Lung (tissue), 12 donors: Measurements from ENCODE around the gene PRPF40B. TPM values are rescaled to one million over a fixed set of nuclear protein-coding genes. Genes with fewer than 3 reads are reported as not detected.

Experiments
- ATAC-seq: fragments of 200-7000 bp; cut with Tn5 transposase; one replicate; pipeline ENCODE4 v1.9.1; 2020; ENCODE audit warnings: moderate number of reproducible peaks; ENCODE audit not compliant: insufficient read depth, low FRiP score
- DNase-seq, 3 donors: peaks; one replicate each; pipeline ENCODE4 v3.0.0-alpha.2; 2013 to 2017
- H3K27ac ChIP-seq, 2 donors: one replicate each; pipeline ENCODE4 v1.5.1; 2013; ENCODE audit warnings: mild to moderate bottlenecking in 2 of 2, moderate library complexity in 2 of 2, control low read depth in 1 of 2, inconsistent platforms in 1 of 2, low read depth in 1 of 2, low read length in 1 of 2
- H3K27me3 ChIP-seq, 3 donors: one replicate each; pipeline ENCODE4 v1.5.1; 2013; ENCODE audit warnings: low read length in 2 of 3; ENCODE audit not compliant: control insufficient read depth in 3 of 3, insufficient read depth in 3 of 3
- H3K36me3 ChIP-seq, 4 donors: one replicate each; pipeline ENCODE4 v1.5.1; 2013; ENCODE audit warnings: low read length in 4 of 4, mild to moderate bottlenecking in 1 of 4, moderate library complexity in 1 of 4; ENCODE audit not compliant: control insufficient read depth in 4 of 4, insufficient read depth in 4 of 4
- H3K4me1 ChIP-seq, 5 donors: one replicate each; pipeline ENCODE4 v1.5.1; 2013; ENCODE audit warnings: low read length in 5 of 5, mild to moderate bottlenecking in 2 of 5, moderate library complexity in 1 of 5; ENCODE audit not compliant: control insufficient read depth in 5 of 5, insufficient read depth in 5 of 5
- H3K4me3 ChIP-seq: one replicate; pipeline ENCODE4 v1.5.1; 2013; ENCODE audit warnings: mild to moderate bottlenecking, control low read depth, moderate library complexity
- H3K9ac ChIP-seq, 2 donors: one replicate each; pipeline ENCODE4 v1.5.1; 2013; ENCODE audit warnings: low read length in 2 of 2, control low read depth in 1 of 2; ENCODE audit not compliant: insufficient read depth in 1 of 2
- H3K9me3 ChIP-seq, 4 donors: one replicate each; pipeline ENCODE4 v1.5.1; 2013; ENCODE audit warnings: low read length in 3 of 4, mild to moderate bottlenecking in 1 of 4, moderate library complexity in 1 of 4; ENCODE audit not compliant: control insufficient read depth in 4 of 4, insufficient read depth in 3 of 4
- CTCF ChIP-seq: IDR thresholded peaks from 2 replicates; pipeline ENCODE4 v1.5.1; 2012; ENCODE audit warnings: mild to moderate bottlenecking; ENCODE audit errors: control extremely low read depth, extremely low read depth
- WGBS, 2 donors: extraction: QIAGEN DNeasy Blood & Tissue Kit; methylation state at CpG; one replicate each; pipeline ENCODE4 v1.1.7; 2013; 5-methylcytosine and 5-hydroxymethylcytosine counted together
- polyA plus RNA-seq, 2 donors: library from polyadenylated mRNA; stranded (reverse); fragments of 200-250 nt; gene quantifications; one replicate each; pipeline ENCODE4 v1.2.1, GENCODE V29; 2013
- total RNA-seq, 2 donors: library from RNA; depleted of rRNA in 1 of 2; stranded (reverse); fragments of >200 nt in 1 of 2; gene quantifications; one replicate each; pipeline ENCODE4 v1.2.1, GENCODE V29; 2014 to 2021
- donor health status: control.
- donor health status: control.
- donor health status: Bipolar disorder and iron deficiency.
- donor health status: healthy.
- donor health status: DM: yes; HTN: yes; CAD: no.

PRPF40B gene
- total and polyA plus RNA-seq, 4 donors = 10.0 to 20.0 (median 17.1) TPM

- TF ChIP-seq CTCF = no peak
- H3K9me3 ChIP-seq = no peaks in the 10 kb centered on the region
- peak overlapping the region; percentile 79 to 87 for H3K27ac ChIP-seq
- peaks cover 34 to 56% (median 41%) of the 10 kb centered on the region in 5 donors for H3K4me1 ChIP-seq
- H3K4me3 ChIP-seq = no peak overlapping the region
- no peaks in the 10 kb centered on the region for H3K27me3 ChIP-seq
- no peak for ATAC-seq
- WGBS, 2 donors = 34 to 43% methylated on average over 5 of the region's 5 CpGs
- H3K9ac ChIP-seq = peak overlapping the region; percentile 53 to 63
- DNase-seq = peak in 2 of 3 donors; percentile 26 to 56
- peaks cover 0 to 2% (median 0%) of the 10 kb centered on the region in 4 donors for H3K36me3 ChIP-seq
Observed at GRCh38 chr12:49672301-49673217, 49.2 kb downstream of the PRPF40B start.

- Histone ChIP-seq H3K36me3 (no peaks in the 10 kb centered on the region), H3K27ac (peak overlapping the region; percentile 79 to 87), H3K4me3 (no peak overlapping the region), H3K9ac (peak overlapping the region; percentile 53 to 78), H3K9me3 (no peaks in the 10 kb centered on the region), H3K27me3 (no peaks in the 10 kb centered on the region), H3K4me1 (peaks cover 33 to 56% (median 41%) of the 10 kb centered on the region in 5 donors)
- WGBS, 2 donors = 23 to 60% methylated on average over 13 of the region's 13 CpGs
- peak; percentile 98 to 99 (median 99) for DNase-seq
- peak; percentile 87 for ATAC-seq
- no peak for TF ChIP-seq CTCF
Observed at GRCh38 chr12:49673446-49674317, 50.3 kb downstream of the PRPF40B start.

- 51 to 58% methylated on average over 4 of the region's 4 CpGs for WGBS, 2 donors
- DNase-seq (peak in 2 of 3 donors; percentile 42 to 59), ATAC-seq (no peak)
- Histone ChIP-seq H3K4me1 (peaks cover 33 to 56% (median 41%) of the 10 kb centered on the region in 5 donors), H3K27ac (peak overlapping the region; percentile 66 to 87), H3K4me3 (no peak overlapping the region), H3K9ac (peak overlapping the region; percentile 26 to 78), H3K9me3 (no peaks in the 10 kb centered on the region), H3K27me3 (no peaks in the 10 kb centered on the region), H3K36me3 (no peaks in the 10 kb centered on the region)
- TF ChIP-seq CTCF = no peak
Observed at GRCh38 chr12:49674318-49674981, 51.1 kb downstream of the PRPF40B start.
